Suppressor macrophage treated with lipopolysaccharide for 4 hours (primary cell): ENCODE results near the gene S100A11.

Experiments
- DNase-seq: peaks from one replicate; pipeline ENCODE4 v3.0.0-alpha.2; 2020

Gene S100A11

DNA sequence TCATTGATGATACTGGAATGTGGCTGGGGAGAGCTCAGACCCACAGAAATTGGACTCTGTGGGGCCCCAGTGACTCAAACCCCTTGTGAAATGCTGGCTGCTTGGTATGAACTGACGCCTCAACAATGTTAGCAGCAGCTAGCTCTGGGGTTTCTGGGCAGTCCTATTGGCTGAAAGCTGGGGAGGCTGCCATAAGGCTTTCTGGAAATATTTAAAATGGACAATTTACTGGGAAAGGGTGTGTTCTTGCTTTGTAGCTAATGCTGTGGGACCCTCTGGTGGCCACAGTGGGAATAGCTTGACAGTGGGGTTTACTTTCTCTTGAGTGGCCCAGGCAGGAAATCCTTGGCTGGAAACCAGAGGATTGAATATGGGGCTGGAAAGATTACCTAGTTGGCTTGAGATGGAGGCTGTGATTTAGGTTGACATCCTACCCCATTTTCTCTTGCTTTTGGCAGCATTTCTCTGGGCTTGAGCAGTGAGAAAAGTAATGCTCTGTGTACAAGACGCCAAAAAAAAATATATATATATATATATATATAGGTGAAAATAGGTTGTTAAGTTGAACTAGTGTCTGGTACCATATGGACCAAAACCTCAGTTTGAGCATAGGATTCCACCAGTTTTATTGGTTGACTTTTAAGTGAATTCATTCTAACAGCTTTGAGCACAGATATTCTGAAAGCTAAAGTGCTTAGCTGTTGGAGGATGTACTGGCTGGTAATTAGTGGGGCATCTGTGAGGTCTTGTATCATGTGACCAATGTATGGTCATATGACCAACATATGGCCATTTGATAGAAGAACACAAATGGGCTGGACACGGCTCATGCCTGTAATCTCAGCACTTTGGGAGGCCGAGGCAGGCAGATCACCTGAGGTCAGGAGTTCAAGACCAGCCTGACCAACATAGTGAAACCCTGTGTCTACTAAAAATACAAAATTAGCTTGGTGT, 34.9 kb downstream of the S100A11 start:
- DNase-seq = peak; percentile 84

DNA sequence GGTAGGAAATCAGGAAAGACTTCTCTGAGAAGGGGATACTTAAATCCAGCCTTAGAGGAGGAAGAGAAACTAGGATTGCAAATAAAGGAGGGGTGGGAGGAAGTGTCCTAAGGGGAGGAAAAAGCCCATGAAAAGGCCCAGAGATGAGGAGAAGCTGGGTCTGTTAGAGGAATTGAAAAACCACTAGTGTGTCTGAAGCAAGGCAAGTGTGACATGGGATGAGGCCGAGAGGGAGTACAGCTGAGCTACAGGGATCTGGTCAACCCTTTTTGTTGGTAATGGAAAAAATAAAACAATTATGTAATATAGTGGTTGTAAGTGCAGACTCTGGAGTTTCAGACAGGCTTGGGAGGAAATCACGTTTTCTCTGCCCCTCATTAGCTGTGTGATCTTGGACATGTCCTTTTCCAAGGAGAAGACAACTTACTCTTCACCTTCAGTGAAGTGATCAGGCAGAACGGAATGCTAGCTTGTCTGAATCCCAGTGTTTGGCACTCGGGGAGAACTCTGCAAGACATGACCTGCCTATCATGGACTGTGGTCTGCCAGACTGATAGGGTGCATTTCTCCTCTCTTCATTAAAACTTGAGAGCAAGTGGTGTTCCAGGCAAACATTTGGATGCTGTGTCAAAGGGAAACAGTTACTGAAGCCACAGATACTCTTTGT, 35.7 kb downstream of the S100A11 start:
- DNase-seq = peak; percentile 91

DNA sequence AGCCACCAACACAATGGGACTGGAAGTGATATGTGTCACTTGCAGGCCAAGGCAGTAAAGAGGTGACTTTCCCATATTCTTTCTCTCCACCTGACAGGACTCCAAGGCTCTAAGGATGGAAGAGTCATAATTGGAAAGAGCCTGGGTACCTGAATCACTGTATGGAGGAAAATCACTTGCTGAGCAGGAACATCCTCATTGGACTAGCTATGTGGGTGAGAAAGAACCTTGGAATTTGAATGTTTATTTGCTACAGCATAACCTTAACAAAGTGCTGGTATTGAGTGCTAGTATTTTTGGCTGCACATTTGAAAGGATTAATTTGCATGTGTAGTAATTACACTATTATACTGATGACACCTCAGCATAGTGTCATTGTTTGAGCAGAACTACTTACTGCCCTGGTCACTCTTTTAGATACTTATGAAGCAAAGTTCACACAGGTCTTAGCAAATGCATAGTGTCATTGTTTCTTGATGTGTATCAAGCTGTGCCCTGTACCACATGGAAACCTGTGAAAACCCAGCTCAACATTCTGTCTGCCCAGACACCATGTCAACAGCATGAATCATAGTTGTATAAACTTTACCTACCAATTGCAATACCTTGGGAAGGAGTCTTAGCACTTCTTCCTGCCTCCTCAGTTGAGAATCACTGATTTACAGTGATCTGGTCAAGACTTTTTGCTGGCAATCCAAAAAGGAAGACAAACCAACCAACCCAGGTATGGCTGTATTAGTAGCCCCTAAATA, 38.0 kb downstream of the S100A11 start:
- DNase-seq = no peak

DNA sequence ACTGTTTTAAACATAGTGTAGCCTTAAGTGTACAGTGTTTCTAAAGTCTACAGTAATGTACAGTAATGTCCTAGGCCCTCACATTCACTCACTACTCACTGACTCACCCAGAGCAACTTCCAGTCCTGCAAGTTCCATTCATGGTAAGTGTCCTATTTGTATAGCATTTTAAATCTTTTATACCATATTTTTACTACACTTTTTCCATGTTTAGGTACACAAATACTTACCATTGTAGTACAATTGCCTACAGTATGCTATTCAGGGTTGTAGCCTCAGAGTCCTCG, 39.6 kb downstream of the S100A11 start:
- no peak for DNase-seq

DNA sequence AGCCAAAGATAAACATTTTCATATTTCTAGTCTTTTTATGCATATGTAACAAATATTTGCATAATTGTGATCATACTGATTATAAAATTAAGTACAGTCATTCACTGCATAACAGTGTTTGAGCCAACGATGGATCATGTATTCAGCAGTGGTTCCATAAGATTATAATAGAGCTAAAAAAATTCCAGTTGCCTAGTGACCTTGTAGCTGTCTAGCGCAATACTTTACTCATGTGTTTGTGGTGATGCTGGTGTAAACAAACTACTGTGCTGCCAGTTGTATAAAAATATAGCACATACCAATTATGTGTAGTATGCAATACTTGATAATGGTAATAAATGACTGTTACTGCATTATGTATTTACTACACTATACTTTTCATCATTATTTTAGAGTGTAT, 41.0 kb downstream of the S100A11 start:
- DNase-seq = peak; percentile 34

DNA sequence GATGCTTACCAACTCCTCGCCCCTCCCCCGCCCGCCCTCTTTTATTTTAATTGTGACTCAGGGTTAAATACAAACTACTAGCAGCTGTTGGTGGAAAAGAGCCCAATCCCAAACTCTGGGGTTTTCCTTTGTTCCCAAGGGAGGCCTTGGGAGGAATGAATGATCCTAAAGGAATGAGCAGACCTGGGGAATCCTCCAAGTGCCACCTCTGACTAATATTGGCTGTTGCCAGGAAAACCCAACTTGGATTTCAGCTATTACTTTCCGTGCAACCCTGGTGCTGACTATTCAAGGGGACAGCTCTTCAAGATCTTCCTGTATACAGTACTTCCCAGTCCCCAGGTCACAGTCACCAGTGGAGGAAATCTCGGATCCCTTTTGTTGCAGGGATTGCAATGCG, 41.8 kb downstream of the S100A11 start:
- DNase-seq = peak; percentile 18

DNA sequence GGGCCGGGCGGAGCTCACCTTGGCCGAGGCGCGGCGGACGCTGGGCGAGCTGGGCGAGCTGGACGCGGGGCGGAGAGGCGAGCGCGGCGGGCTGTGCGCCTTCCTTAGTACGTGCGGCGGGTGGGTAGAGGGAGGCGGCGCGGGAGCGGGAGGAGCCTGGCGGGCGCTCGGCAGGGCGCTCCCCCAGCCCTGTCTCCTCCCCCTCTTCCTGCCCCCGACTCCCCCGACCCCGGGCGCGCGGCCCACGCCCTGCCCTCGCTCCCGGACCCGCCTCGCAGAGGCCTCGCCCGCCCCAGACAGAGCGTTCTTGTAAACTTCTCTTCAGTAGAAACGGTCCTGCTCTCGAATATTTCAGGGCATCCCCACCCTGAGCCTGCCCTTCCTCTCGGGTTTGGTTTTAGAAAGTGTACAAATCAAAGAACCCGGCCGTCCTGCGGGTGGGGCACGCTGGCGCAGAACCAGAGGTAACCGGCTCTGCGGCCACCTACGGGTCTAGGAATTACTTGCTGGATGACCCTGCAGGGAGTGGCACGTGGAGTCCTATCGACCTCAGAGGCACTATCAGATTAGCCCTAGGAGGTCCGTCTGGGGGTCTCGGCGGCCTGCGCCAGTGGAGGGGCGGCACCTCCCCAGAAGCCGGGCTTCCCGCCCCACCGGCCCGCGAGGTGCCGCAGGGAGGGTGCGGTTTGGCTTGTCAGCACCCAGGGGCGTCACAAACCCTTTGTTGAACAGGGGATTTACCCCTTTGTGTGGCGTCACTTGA, 42.9 kb downstream of the S100A11 start, which contains the start of gene S100A10:
S100A10 (minus strand) TSS at position 126 of the 763 bp plus-strand sequence. CDS start 7,629 bp downstream, outside the sequence.
- peak; percentile 70 for DNase-seq

DNA sequence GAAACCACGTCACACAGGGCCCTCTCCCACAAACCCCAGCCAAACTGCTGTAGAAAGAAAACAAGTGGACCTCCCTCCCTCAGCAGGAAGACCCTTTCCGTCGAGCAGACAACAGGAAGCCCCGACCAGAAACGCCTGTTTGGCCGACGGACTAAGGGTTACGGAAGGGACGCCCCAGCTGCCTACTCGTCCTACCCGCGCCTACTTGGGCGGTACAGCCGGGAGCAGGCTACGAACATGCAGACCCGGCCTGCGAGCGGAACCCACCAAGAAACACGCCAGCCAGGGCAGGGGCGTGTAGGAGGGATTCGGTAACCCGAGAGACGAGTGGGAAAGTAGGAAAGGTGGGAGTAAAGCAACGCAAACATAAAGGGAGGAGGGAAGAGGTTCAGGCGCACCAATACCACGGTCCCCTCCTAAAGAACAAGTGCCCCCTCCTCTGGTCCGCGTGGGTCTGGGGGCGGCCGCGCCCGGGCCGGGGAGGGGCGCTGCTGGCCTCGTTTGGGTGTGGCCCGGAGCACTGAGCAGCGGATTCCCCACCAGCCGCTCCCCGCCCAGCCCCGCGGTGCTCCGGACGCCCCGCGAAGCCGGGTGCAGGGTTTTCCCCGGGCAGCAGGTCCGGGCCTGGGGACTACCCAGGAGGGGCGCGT, 43.6 kb downstream of the S100A11 start:
- DNase-seq = peak; percentile 61

DNA sequence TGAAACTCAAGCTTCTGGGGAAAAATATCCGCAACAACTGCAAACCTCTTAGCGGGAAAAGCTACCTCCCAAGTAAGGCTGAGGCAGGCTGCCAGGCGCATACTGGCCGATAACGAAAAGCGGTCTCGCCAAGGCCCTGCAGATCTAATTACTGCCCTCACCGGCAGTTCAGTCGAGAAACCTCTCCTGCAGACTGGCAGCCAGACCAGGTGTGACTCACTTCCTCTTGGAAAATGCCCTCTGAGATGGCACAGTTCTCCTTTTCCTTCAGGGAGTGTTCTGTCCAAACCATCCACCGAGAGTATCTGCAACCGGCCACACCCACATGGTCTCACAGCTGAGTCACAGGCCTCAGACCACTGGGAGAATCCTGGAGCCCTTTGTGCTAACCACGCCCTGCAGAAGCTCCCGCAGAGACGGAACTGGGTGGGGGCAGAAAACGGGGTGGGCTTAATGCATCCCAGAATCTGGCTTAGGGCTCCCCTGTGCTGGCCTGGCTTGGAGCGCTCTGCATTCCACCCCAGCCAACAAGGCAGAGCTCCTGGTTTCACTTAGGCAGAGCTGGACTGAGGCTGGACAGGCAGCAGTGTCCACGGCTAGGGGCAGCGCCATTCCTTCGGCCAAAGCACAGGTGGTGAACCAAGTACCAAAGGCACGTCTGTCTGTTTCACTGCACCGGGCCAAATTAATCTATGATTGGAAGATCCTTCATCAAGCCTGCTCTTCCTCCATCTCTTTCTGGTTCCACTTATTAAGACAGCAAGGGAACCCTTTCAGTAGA, 44.3 kb downstream of the S100A11 start:
- peak; percentile 95 for DNase-seq

DNA sequence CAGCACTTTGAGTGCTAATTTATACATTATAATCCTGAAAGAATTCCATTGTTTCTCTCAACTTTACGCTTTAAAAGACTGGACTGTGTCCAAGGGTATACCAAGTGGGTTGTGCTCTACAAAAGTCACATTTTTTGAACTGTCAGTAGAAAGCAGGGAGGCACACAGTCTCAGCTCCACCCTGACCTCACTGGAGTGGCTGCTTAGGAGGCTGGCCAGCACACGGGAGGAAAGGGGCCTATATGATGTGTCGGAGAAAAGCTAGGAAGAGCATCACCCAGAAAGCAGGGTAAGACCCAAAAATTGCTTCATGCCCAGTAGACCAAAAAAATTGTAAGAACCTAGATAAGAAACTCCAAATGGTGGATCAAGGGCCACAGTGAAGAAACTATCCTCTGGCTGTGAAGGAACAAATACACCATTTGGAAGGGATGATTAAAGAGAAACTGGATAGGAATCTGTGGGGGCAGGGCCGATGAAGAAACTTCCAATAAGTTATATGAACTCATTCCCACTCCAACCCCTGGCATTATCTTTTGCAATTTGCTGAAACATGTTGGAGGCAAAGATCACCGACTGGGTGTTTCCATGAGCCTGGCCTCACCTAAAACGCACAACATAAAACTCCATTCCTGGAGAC, 45.0 kb downstream of the S100A11 start:
- DNase-seq = no peak

DNA sequence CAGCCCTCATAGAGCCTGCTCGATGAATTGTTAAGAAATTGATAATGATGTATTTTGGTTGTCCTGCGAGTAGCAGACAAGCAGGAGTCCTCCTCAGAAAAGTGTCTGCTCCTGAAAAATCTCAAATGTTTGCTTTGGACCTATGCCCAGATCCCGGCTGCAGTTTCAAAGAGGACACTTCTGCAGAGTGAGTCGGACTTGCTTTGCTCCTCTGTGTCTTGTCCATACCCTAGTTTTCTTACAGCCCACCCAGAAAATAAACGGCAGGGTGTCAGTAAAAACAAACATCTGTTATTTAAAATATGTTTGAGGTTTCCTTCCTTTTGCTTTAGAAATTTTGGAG, 46.0 kb downstream of the S100A11 start:
- no peak for DNase-seq

DNA sequence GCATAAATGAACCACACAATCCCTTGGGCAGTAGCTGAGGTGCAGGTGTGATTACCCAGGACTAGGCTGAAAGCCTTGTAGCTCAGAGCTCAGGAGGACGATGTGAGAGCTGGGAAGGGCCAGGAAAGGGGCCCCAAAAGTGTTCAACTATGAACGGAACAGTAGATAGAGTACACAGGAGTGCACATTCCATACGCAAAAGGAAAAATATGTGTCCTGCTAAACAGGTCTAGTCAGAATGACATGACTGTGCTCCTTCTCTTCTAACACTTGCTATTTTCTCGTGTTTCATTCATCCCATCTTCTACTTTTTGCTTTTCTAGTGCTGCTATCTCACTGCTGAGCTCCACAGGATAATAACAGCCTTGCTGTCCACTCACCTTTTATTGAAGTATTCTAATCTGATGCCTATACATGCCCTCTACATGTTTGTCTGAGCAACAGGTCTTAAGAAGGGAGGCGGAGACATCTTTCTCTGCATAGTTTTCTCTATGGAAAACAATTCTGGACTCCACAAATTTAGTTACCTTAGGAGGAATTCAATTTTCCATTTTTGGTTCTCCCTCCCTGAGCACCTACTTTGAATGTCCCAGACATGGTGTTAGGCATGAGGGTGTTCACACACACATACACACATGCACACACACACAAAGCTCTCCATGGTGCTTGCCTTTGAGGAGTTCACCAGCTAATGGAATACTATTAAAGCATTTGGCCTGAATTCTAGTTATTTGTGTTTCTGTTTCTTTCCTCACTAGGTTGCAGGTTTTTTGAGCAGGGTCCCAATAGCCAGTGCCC, 46.5 kb downstream of the S100A11 start:
- no peak for DNase-seq

DNA sequence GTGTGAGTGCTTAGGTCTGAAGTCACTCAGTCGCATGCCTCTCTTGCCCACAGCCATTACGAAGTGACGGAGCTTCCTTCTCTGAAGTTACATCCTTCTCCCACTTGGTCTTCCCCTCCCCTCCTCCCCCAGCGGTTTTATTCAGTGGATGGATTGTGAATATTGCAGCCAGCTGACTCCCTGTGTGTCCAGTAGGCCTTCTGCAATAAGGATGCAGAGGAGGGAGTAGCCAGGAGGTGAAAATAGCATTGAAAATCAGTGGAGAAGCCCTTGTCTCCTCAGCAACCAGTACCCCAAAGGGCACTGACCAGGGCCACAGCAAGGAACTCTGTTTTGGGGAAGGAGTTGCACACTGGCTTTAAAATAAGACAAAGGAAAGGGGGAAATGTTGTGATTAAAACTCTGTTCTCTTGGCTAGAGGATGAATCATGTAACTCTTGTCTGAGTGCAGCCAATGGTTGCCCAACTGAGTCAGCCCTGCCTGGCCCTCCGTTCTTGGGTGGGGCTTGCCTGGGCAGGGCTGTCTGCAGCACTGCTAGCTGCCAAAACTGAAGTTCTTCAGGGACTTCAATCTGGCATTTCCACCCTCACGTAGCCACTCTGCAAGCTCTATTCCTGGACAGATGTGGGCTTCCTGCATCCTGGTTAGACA, 47.5 kb downstream of the S100A11 start:
- peak; percentile 87 for DNase-seq

DNA sequence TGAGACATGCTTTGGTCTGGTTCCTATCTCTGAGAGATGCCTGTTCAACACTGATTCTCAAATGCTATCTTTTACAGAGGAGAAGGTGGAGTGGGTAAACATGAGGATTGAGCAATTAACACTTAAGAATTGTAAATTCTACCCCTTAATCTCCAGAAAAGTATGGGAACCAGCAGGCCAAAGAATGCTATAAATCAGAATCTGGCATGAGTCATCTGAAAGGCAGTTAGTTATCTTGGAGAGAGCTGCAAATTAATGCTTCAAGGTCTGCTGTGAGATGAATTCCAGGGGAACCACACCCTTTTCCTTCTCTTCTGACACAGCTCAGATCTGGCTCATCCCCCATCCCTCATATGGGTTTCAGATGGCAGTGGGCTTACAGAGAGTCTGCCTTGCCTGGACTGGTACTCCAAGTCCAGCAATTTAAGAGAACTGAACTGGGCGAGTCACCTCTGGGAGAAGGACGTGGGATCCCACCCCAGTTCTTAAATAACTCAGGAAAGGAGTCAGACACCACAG, 48.3 kb downstream of the S100A11 start:
- DNase-seq = no peak

DNA sequence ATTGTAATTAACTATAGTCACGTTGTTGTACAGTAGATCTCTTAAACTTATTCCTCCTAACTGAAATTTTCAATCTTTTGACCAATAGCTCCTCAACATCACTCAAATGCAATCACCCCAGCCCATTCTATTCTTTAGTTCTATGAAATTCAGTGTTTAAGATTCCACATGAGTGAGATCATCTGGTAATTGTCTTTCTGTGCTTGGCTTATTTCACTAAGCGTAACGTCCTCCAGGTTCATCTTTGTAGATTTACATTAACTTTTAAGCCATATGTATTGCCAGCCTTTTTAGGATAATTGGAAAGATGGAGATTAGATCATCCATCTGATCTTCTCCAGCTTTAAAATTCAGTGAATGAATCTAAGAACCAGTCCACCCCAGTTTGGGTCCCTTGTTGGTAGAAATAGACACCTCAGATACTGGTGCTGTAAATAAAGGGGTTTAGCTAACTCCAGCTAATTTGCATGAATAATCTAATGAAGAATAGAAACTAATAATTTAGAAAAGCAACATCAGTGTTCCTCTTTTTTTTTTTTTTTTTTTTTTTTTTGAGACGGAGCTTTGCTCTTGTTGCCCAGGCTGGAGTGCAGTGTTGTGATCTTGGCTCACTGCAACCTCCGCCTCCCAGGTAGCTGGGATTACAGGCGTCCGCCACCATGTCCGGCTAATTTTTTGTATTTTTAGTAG, 50.2 kb downstream of the S100A11 start:
- no peak for DNase-seq

DNA sequence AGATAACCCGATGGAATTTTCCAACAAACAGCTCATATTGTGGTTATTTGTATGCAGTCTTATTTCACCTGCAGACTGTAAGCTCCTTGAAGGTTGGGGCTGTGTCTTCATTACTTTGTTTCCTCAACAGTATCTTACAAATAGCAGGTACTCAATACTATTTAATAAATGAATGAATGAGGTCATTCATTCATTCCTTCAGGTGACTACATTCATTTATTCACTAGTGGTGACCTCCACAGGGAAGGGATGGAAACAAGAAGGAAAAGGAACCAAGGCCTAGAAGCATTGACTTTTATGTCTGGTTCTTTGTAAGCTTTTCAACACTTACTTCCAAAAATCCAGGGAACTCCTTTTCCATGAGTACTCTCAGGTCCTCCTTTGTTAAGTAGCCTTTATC, 51.0 kb downstream of the S100A11 start:
- no peak for DNase-seq

DNA sequence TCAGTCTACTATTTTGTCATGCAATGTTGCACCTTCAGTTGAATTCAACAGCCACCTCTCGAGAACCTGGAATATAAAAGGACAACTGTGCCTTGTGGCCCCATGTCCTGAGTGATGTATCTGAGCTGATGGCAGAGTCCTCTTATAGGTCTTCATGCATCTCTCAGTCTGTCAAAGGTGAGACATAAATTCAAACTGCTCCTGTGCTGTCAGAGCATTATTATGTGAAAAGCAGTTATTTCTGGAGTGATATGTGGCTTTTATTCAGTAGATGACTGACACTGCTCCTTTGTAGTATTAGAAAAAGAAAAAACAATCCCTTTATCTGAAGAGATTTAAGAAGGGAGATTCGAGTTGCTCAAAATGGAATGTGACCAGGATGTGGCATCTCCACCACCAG, 51.5 kb downstream of the S100A11 start:
- no peak for DNase-seq

DNA sequence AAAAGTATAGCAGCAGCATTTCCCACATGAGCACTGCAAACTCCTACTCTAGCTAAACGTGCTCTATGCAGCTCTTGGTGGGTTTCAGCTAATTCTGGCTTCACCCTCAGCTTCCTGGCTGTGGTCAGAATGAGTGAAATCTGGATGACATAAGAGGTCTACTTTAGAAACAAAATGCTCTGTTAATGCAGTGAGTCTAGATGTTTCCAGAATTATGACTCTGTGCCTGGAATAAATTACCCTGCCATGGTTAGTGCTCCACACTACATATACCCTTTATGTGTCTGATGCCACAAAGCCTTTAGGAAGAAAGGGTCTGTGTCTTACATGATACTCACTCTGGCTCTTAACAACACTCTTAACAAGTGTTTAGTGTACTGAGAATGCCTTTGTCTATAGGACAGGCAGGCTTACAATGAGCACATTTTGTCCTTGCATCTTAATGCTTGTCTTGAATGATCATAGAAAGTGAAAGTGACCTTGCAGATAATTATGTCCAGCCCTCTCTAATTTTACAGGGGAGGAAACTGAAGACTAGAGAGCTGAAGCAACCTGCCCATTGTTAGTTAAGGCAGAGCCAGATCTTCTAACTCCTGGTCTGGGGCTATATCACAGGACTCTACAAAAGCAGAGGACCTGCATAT, 52.4 kb downstream of the S100A11 start:
- DNase-seq = no peak
